NOMO-1 (cell line): ENCODE data around the gene MAP3K15.
A peak's percentile ranks its signal among the peaks of the same experiment; 100 is the strongest.

Experiments
- DNase-seq, 2 experiments: peaks; one replicate each; lab custom pipeline; 2025; ENCODE audit not compliant: unreplicated experiment in 2 of 2; lab: John Stamatoyannopoulos, UW

MAP3K15 gene

GRCh38 chrX:19349264-19349663, 166.0 kb downstream of the MAP3K15 start:
- no peak for DNase-seq

GRCh38 chrX:19347916-19348315, 167.4 kb downstream of the MAP3K15 start:
- no peak for DNase-seq

- DNase-seq: no peak
Measured at GRCh38 chrX:19344661-19345060, 170.6 kb downstream of the MAP3K15 start.

DNA sequence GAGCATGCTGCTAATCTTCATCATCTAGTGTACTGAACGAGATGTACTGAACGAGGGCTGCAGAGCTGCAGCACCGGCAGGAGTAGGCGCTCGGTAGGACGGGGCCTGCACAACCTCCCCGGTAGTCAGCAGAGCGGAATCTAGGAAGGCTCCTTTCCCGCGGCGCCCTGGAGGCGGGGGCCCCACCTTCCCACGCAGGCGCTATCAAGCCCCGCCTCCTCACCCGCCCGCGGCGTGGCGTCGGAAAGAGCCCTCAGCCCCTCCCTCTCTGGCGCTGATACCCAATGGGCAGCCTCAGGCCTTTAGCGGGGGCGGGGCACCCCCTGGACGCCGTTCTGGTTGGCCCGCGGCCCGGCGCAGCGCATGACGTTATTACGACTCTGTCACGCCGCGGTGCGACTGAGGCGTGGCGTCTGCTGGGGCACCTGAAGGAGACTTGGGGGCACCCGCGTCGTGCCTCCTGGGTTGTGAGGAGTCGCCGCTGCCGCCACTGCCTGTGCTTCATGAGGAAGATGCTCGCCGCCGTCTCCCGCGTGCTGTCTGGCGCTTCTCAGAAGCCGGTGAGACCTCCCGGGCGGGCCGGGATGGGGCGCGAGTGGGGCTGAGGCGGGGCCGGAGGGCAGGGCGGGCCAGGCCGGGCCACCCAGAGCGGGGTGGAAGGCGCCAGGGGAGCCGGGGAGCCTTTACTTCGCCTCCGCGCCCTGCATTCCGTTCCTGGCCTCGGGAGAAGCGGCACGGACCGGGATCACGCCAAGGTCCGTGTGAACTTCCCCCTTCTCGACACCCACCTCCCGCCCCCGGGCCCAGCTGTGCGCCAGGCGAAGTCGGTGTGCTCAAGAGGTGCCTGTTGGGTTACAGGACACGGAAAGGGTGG, 171.5 kb downstream of the MAP3K15 start, which contains the start of gene PDHA1:
TSS of gene PDHA1 (plus strand) at position 393 of the 874 bp plus-strand sequence. CDS start at position 504, 111 bp downstream.
- peak; percentile 82 to 93 for DNase-seq

GRCh38 chrX:19343085-19343534, 172.2 kb downstream of the MAP3K15 start:
- DNase-seq: peak in 1 of 2 experiments; percentile 54

DNA sequence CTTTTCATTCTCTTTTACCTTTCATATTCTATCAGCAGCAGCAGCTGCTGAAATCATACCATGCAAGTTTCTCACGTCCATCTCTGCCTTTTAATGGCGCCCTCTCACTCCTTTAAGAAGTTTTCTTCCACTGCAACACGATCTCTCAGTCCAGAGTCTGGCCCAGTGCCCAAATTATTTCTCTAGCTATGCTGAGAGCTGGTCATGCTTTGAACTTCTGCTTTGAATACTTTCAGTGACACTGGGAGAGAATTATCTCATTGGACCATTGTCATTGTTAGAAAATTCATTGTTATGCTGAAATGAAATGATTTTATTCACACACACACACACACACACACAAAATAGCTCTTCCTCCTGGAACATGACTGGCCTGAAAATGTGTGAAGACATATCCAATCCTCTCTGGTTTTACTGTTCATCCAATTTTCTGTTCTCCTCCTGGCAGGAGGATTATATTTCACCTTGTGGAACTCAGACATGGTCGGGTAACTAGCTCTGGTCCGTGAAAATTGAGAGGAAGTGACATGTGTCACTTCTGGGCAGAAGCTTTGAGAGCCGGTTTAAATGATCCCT, 172.9 kb downstream of the MAP3K15 start:
- peak in 1 of 2 experiments; percentile 31 for DNase-seq

- DNase-seq: peak; percentile 56 to 85
Measured at GRCh38 chrX:19334945-19335626, 180.2 kb downstream of the MAP3K15 start.

DNA sequence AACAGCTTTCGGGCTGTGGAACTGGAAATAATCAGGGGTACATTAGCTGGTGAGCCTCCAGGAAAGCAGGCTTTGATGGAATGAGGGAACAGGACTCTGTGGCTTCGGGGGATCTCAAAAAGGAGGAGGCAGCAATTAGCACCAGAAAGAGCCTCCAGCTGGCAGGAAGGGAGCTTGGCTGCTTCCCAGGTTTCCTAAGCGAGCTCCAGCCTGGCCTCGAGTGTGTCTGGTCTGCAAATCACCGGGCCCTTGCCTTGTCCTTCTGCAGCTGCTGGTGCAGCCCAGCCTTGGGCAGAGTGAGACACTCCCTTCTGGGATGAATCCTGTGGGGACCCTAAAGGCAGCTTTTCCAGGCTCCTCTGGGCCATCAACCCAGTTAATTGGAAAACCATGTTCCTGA, 182.3 kb downstream of the MAP3K15 start:
- DNase-seq: no peak

- DNase-seq: no peak
Measured at GRCh38 chrX:19331831-19332230, 183.5 kb downstream of the MAP3K15 start.

DNA sequence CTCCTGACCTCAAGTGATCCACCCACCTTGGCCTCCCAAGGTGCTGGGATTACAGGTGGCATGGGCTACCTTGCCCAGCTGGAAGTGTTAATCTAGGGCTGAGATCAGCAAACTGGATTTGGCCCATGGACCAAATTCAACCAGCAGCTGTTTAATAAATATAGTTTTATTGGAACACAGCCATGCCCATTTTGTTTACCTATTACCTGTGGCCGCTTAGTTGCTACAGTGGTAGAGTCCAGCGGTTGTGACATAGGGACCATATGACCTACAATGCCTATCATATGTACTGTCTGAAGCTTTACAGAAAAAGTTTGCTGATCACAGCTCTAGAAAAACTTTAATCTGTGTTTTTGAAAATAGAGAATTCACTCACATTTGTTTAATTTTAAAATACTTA, 188.7 kb downstream of the MAP3K15 start:
- DNase-seq: no peak
